Left ventricle myocardium inferior (tissue), 1 donor: ENCODE results near the gene ZFYVE16. TPM values are rescaled to one million over a fixed set of nuclear protein-coding genes. Genes with fewer than 3 reads are reported as not detected.
A peak's percentile ranks its signal among the peaks of the same experiment; 100 is the strongest.
"Not testable (repeated sequence)": the region's sequence is repeated elsewhere in the genome, so short reads cannot be mapped to it uniquely, and the experiment has no call there.

ENCODE experiments used
- DNase-seq: peaks from one replicate; pipeline ENCODE4 v3.0.0-alpha.2; 2020
- H3K27ac ChIP-seq: fragments of 200-600 bp; replicated peaks from 2 replicates; pipeline ENCODE4 v1.8.0; 2021
- H3K27me3 ChIP-seq: fragments of 200-600 bp; 2 replicates; pipeline ENCODE4 v1.8.0; 2021; ENCODE audit warnings: low read depth
- H3K36me3 ChIP-seq: fragments of 200-600 bp; 2 replicates; pipeline ENCODE4 v1.8.0; 2021
- H3K4me1 ChIP-seq: fragments of 200-600 bp; 2 replicates; pipeline ENCODE4 v1.8.0; 2021
- H3K4me3 ChIP-seq: fragments of 200-600 bp; 2 replicates; pipeline ENCODE4 v1.8.0; 2021; ENCODE audit warnings: mild to moderate bottlenecking, moderate library complexity
- H3K9me3 ChIP-seq: fragments of 200-600 bp; replicated peaks from 2 replicates; pipeline ENCODE4 v1.8.0; 2021
- CTCF ChIP-seq: fragments of 200-600 bp; IDR thresholded peaks from 2 replicates; pipeline ENCODE4 v1.8.0; 2021; ENCODE audit warnings: antibody characterized with exemption, mild to moderate bottlenecking, borderline replicate concordance
- intact Hi-C: fragments of 100-400 bp; cut with micrococcal nuclease; formaldehyde crosslinking; loops from one replicate; pipeline ENCODE4 v1.11.0; 2022
- total RNA-seq: library from RNA; stranded (reverse); fragmentation: NEBNext Ultra II Directional; extraction: Animal tissue kit (Norgen Biotek cat#: 25700); gene quantifications from one replicate; pipeline ENCODE4 v1.2.1, GENCODE V29; 2021
- donor health status: DM: no; HTN: yes; CAD: no; lungs with severe emphysema.

ZFYVE16 gene
- total RNA-seq, 1 donor from 2014 or later, result 36.9 TPM

- no peaks in the 10 kb centered on the region for H3K36me3 ChIP-seq
- TF ChIP-seq CTCF, result no peak
- intact Hi-C loops, result no loop called here
Measured at GRCh38 chr5:80387063-80387768, 20.6 kb upstream of the ZFYVE16 start.

GRCh38 chr5:80389580-80389979 is 18.3 kb upstream of the ZFYVE16 start:
- peak; percentile 32 for DNase-seq
- Histone ChIP-seq H3K9me3 (peaks cover 17% of the 10 kb centered on the region), H3K4me1 (no peaks in the 10 kb centered on the region), H3K27me3 (peaks cover 12% of the 10 kb centered on the region), H3K36me3 (no peaks in the 10 kb centered on the region), H3K4me3 (no peak overlapping the region), H3K27ac (no peak overlapping the region)
- intact Hi-C loops, result no loop called here
- TF ChIP-seq CTCF, result no peak

More at GRCh38 chr5:80387063-80387768, 20.6 kb upstream of the ZFYVE16 start:
- H3K4me3 ChIP-seq, result no peak overlapping the region
- H3K27ac ChIP-seq, result no peak overlapping the region
- peaks cover 12% of the 10 kb centered on the region for H3K27me3 ChIP-seq
- peaks cover 8% of the 10 kb centered on the region for H3K9me3 ChIP-seq
- DNase-seq, result no peak
- no peaks in the 10 kb centered on the region for H3K4me1 ChIP-seq

GRCh38 chr5:80390413-80390812 is 17.5 kb upstream of the ZFYVE16 start:
- peaks cover 12% of the 10 kb centered on the region for H3K27me3 ChIP-seq
- H3K4me1 ChIP-seq, intact Hi-C loops, H3K4me3 ChIP-seq, H3K36me3 ChIP-seq, DNase-seq, H3K27ac ChIP-seq: not testable (repeated sequence)
- peaks cover 17% of the 10 kb centered on the region for H3K9me3 ChIP-seq

- H3K27ac ChIP-seq, H3K4me3 ChIP-seq, intact Hi-C loops, H3K4me1 ChIP-seq, H3K36me3 ChIP-seq, DNase-seq: not testable (repeated sequence)
- Histone ChIP-seq H3K27me3 (peaks cover 12% of the 10 kb centered on the region), H3K9me3 (peaks cover 17% of the 10 kb centered on the region)
Measured at GRCh38 chr5:80391267-80391666, 16.6 kb upstream of the ZFYVE16 start.

GRCh38 chr5:80399526-80400239 is 8.2 kb upstream of the ZFYVE16 start:
- no peak overlapping the region for H3K27ac ChIP-seq
- no peaks in the 10 kb centered on the region for H3K9me3 ChIP-seq
- intact Hi-C loops, result no loop called here

GRCh38 chr5:80400368-80400767 is 7.5 kb upstream of the ZFYVE16 start:
- H3K27me3 ChIP-seq, DNase-seq, H3K4me3 ChIP-seq, H3K4me1 ChIP-seq, H3K9me3 ChIP-seq, intact Hi-C loops, H3K27ac ChIP-seq, H3K36me3 ChIP-seq: not testable (repeated sequence)

More at GRCh38 chr5:80399526-80400239, 8.2 kb upstream of the ZFYVE16 start:
- Histone ChIP-seq H3K27me3 (peaks cover 8% of the 10 kb centered on the region), H3K4me1 (no peaks in the 10 kb centered on the region), H3K36me3 (no peaks in the 10 kb centered on the region), H3K4me3 (no peak overlapping the region)
- TF ChIP-seq CTCF, result no peak
- DNase-seq, result no peak

- no peak for TF ChIP-seq CTCF
- Histone ChIP-seq H3K9me3 (no peaks in the 10 kb centered on the region), H3K36me3 (no peaks in the 10 kb centered on the region), H3K4me1 (peaks cover 19% of the 10 kb centered on the region), H3K27me3 (no peaks in the 10 kb centered on the region), H3K27ac (no peak overlapping the region), H3K4me3 (no peak overlapping the region)
- intact Hi-C loops, result no loop called here
- DNase-seq, result no peak
Measured at GRCh38 chr5:80403782-80404181, 4.1 kb upstream of the ZFYVE16 start.
